SK-N-SH (cell line): ENCODE measurements around the gene TMEM117. TPM values are rescaled to one million over a fixed set of nuclear protein-coding genes. Genes with fewer than 3 reads are reported as not detected.

Experiments used
- CTCF ChIA-PET: fragments of 300-600, 350-600 bp; formaldehyde crosslinking; extraction: SDS; loops from one replicate; lab custom pipeline; 2021; lab: Yijun Ruan, JAX
- POLR2A ChIA-PET: fragments of 350-600 bp; sonication (Branson Sonifier 250); formaldehyde crosslinking; extraction: SDS; loops from one replicate; lab custom pipeline; 2020; ENCODE audit warnings: antibody characterized with exemption, inconsistent platforms; lab: Yijun Ruan, JAX
- DNase-seq: peaks from one replicate; pipeline ENCODE4 v3.0.0; 2012
- H2AFZ ChIP-seq: fragments of 200-600 bp; sonication (generic); 2 replicates; pipeline ENCODE4 v1.8.1; 2016; ENCODE audit warnings: antibody characterized with exemption, mild to moderate bottlenecking, low read depth
- H3F3A ChIP-seq: fragments of 200-600 bp; sonication (generic); replicated peaks from 2 replicates; pipeline ENCODE3; 2016; ENCODE audit warnings: antibody characterized with exemption, mild to moderate bottlenecking; ENCODE audit not compliant: insufficient read depth
- H3K27ac ChIP-seq, 2 experiments: fragments of 200-500 bp in 1 of 2; fragments of 200-600 bp in 1 of 2; sonication (Bioruptor generic) in 1 of 2; sonication (generic), shearing (Covaris generic) in 1 of 2; 2 replicates each; pipeline versions ENCODE4 v1.5.1 to v1.6.1; 2014 to 2016; ENCODE audit warnings: low read depth in 2 of 2, inconsistent platforms in 1 of 2, low read length in 1 of 2, mild to moderate bottlenecking in 1 of 2, mixed read lengths in 1 of 2
- H3K27me3 ChIP-seq: fragments of 200-600 bp; sonication (generic), shearing (Covaris generic); 2 replicates; pipeline ENCODE4 v1.6.1; 2016; ENCODE audit warnings: mixed run types; ENCODE audit not compliant: insufficient read depth
- H3K36me3 ChIP-seq, 2 experiments: fragments of 200-500 bp in 1 of 2; fragments of 200-600 bp in 1 of 2; sonication (Bioruptor generic) in 1 of 2; sonication (generic) in 1 of 2; replicated peaks in 1 of 2; 2 replicates each; pipeline versions ENCODE3 to v1.5.1; 2014 to 2016; ENCODE audit warnings: low read length in 1 of 2, mild to moderate bottlenecking in 1 of 2; ENCODE audit not compliant: insufficient read depth in 2 of 2, control insufficient read depth in 1 of 2
- H3K4me1 ChIP-seq, 2 experiments: fragments of 200-500 bp in 1 of 2; fragments of 200-600 bp in 1 of 2; sonication (Bioruptor generic) in 1 of 2; sonication (generic), shearing (Covaris generic) in 1 of 2; 2 replicates each; pipeline versions ENCODE4 v1.5.1 to v1.6.1; 2014 to 2016; ENCODE audit warnings: low read depth in 1 of 2, low read length in 1 of 2, mixed run types in 1 of 2; ENCODE audit not compliant: insufficient read depth in 2 of 2, control insufficient read depth in 1 of 2
- H3K4me2 ChIP-seq: fragments of 200-600 bp; sonication (generic), shearing (Covaris generic); 2 replicates; pipeline ENCODE4 v1.6.1; 2017; ENCODE audit warnings: mixed run types
- H3K4me3 ChIP-seq, 2 experiments: fragments of 200-500 bp in 1 of 2; fragments of 200-600 bp in 1 of 2; sonication (Bioruptor generic) in 1 of 2; sonication (generic), shearing (Covaris generic) in 1 of 2; 2 replicates each; pipeline versions ENCODE4 v1.5.1 to v1.8.1; 2014 to 2016; ENCODE audit warnings: low read depth in 2 of 2, inconsistent platforms in 1 of 2, low read length in 1 of 2, mild to moderate bottlenecking in 1 of 2, mixed read lengths in 1 of 2, moderate library complexity in 1 of 2
- H3K79me2 ChIP-seq: fragments of 200-600 bp; sonication (generic); 2 replicates; pipeline ENCODE4 v1.8.1; 2017; ENCODE audit warnings: mild to moderate bottlenecking; ENCODE audit not compliant: insufficient read depth
- H3K9ac ChIP-seq: fragments of 200-600 bp; sonication (generic); 2 replicates; pipeline ENCODE4 v1.6.1; 2017; ENCODE audit warnings: mixed run types
- H3K9me2 ChIP-seq: fragments of 200-600 bp; sonication (generic); 2 replicates; pipeline ENCODE4 v1.6.1; 2017; ENCODE audit warnings: mixed run types
- H3K9me3 ChIP-seq: fragments of 200-600 bp; sonication (generic); 2 replicates; pipeline ENCODE4 v1.6.1; 2017; ENCODE audit warnings: mixed run types, mild to moderate bottlenecking, moderate library complexity
- H4K20me1 ChIP-seq: fragments of 200-600 bp; sonication (generic); 2 replicates; pipeline ENCODE4 v1.6.1; 2017; ENCODE audit warnings: mild to moderate bottlenecking, mixed run types; ENCODE audit not compliant: insufficient read depth
- EP300 ChIP-seq, 2 experiments: IDR thresholded peaks; 2 replicates each; pipeline versions ENCODE4 v1.4.0 to v1.6.1; 2012; ENCODE audit warnings: borderline replicate concordance in 1 of 2, low read depth in 1 of 2, low read length in 1 of 2
- FOSL2 ChIP-seq: IDR thresholded peaks from 2 replicates; pipeline ENCODE4 v1.4.0; 2012; ENCODE audit warnings: low read depth, mild to moderate bottlenecking, moderate library complexity, borderline replicate concordance
- FOXM1 ChIP-seq: IDR thresholded peaks from 2 replicates; pipeline ENCODE4 v1.4.0; 2012; ENCODE audit warnings: low read depth, mild to moderate bottlenecking
- GATA2 ChIP-seq: sonication (generic); formaldehyde crosslinking; IDR thresholded peaks from 2 replicates; pipeline ENCODE4 v1.5.0; 2020; ENCODE audit warnings: mild to moderate bottlenecking, missing genetic modification reagents
- MEF2A ChIP-seq: IDR thresholded peaks from 2 replicates; pipeline ENCODE4 v1.4.0; 2012; ENCODE audit warnings: low read depth, borderline replicate concordance
- NFIC ChIP-seq: IDR thresholded peaks from 2 replicates; pipeline ENCODE4 v1.4.0; 2012; ENCODE audit warnings: borderline replicate concordance
- POLR2AphosphoS5 ChIP-seq: IDR thresholded peaks from 2 replicates; pipeline ENCODE4 v1.6.1; 2012; ENCODE audit warnings: low read depth, low read length
- RFX5 ChIP-seq: IDR thresholded peaks from 2 replicates; pipeline ENCODE4 v1.6.1; 2012; ENCODE audit warnings: mild to moderate bottlenecking, improper control_type of control experiment, low read length
- RXRA ChIP-seq: IDR thresholded peaks from 2 replicates; pipeline ENCODE4 v1.4.0; 2012; ENCODE audit warnings: low read depth, mild to moderate bottlenecking, borderline replicate concordance
- SIN3A ChIP-seq: IDR thresholded peaks from 2 replicates; pipeline ENCODE4 v1.6.1; 2012; ENCODE audit warnings: low read depth, mild to moderate bottlenecking, low read length, moderate library complexity, borderline replicate concordance
- TAF1 ChIP-seq: IDR thresholded peaks from 2 replicates; pipeline ENCODE4 v1.6.1; 2012; ENCODE audit warnings: low read depth, mild to moderate bottlenecking, low read length, moderate library complexity, borderline replicate concordance
- TCF12 ChIP-seq: IDR thresholded peaks from 2 replicates; pipeline ENCODE4 v1.4.0; 2012
- TEAD4 ChIP-seq: IDR thresholded peaks from 2 replicates; pipeline ENCODE4 v1.4.0; 2012; ENCODE audit warnings: mild to moderate bottlenecking, borderline replicate concordance; ENCODE audit not compliant: insufficient read depth
- YY1 ChIP-seq: IDR thresholded peaks from 2 replicates; pipeline ENCODE4 v1.4.0; 2012; ENCODE audit warnings: low read depth, mild to moderate bottlenecking
- WGBS: methylation state at CpG from one replicate; pipeline ENCODE4 v1.1.6; 2017; ENCODE audit warnings: low lambda C conversion rate; 5-methylcytosine and 5-hydroxymethylcytosine counted together
- polyA plus RNA-seq, 3 experiments: library from polyadenylated mRNA; depleted of rRNA; stranded (reverse); fragments of >200 nt; gene quantifications; 2 replicates each; pipeline ENCODE4 v1.2.3, GENCODE V29; 2012
- TF ChIP-seq, protein P1 (sequence below): fragments of 150-350 bp; IDR thresholded peaks from 2 replicates; pipeline ENCODE4 v1.6.1; 2017; ENCODE audit warnings: antibody characterized with exemption, low read length, low read depth, borderline replicate concordance
- TF ChIP-seq, protein P2 (sequence below): IDR thresholded peaks from 2 replicates; pipeline ENCODE4 v1.4.0; 2012; ENCODE audit warnings: low read depth
- TF ChIP-seq, protein P3 (sequence below): IDR thresholded peaks from 2 replicates; pipeline ENCODE4 v1.6.1; 2012; ENCODE audit warnings: mild to moderate bottlenecking, low read depth, low read length, moderate library complexity
- TF ChIP-seq, protein P4 (sequence below): IDR thresholded peaks from 2 replicates; pipeline ENCODE4 v1.4.0; 2012; ENCODE audit warnings: low read depth, borderline replicate concordance
- TF ChIP-seq, protein P5 (sequence below): IDR thresholded peaks from 2 replicates; pipeline ENCODE4; 2012
- TF ChIP-seq, protein P6 (sequence below): fragments of 150-350 bp; IDR thresholded peaks from 2 replicates; pipeline ENCODE4 v1.6.1; 2016; ENCODE audit warnings: mild to moderate bottlenecking, low read depth, low read length

TMEM117 gene
- polyA plus RNA-seq, 1 of the 3 experiments (the other 2 are of a cell fraction) = 0.81 TPM

DNA sequence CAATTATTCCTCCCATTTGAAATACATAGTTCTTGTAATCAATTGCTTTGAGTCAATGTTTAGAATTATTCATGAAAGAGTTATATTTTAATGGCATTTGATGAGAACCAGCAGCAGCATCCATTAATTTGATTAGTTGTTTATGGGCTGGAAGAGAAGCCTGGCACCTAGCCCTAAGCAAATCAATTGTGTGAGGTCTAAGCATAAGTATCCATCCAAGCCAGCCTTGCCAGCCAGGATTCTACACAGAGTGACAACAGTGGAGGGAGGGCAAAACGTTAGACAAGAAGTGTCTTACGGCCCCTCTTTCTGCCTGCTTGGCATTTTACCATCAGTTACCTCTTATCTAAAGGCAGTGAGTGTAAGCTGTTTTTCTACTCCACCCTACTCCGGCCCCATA lies 561.8 kb downstream of the TMEM117 start:
- Histone ChIP-seq H3K9ac (no peak overlapping the region), H3F3A (no peaks in the 10 kb centered on the region), H3K4me2 (no peak overlapping the region), H3K36me3 (no peaks in the 10 kb centered on the region), H3K79me2 (no peaks in the 10 kb centered on the region), H3K4me1 (peaks cover 0 to 10% of the 10 kb centered on the region in 2 experiments; a peak in 2 of 4 replicates), H3K9me3 (no peaks in the 10 kb centered on the region), H3K4me3 (no peak overlapping the region), H4K20me1 (no peaks in the 10 kb centered on the region), H3K27ac (no peak overlapping the region), H2AFZ (no peak overlapping the region), H3K27me3 (no peaks in the 10 kb centered on the region; the same call in 1 of the 2 replicates), H3K9me2 (no peaks in the 10 kb centered on the region)
- CTCF ChIA-PET = no interaction called here
- peak; percentile 14 for DNase-seq
- TF ChIP-seq EP300 (IDR thresholded peaks at IDR 0.05; ENCODE audit: borderline replicate concordance in 1 of 2, low read depth in 1 of 2, low read length in 1 of 2) (peak in 1 of 2 experiments; percentile 42; a peak in 1 of 4 replicates), YY1 (no peak)
- TF ChIP-seq, protein P1, sequence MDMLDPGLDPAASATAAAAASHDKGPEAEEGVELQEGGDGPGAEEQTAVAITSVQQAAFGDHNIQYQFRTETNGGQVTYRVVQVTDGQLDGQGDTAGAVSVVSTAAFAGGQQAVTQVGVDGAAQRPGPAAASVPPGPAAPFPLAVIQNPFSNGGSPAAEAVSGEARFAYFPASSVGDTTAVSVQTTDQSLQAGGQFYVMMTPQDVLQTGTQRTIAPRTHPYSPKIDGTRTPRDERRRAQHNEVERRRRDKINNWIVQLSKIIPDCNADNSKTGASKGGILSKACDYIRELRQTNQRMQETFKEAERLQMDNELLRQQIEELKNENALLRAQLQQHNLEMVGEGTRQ = no peak
- POLR2A ChIA-PET = no interaction called here
- WGBS = 28% methylated on average over 3 of the region's 3 CpGs

DNA sequence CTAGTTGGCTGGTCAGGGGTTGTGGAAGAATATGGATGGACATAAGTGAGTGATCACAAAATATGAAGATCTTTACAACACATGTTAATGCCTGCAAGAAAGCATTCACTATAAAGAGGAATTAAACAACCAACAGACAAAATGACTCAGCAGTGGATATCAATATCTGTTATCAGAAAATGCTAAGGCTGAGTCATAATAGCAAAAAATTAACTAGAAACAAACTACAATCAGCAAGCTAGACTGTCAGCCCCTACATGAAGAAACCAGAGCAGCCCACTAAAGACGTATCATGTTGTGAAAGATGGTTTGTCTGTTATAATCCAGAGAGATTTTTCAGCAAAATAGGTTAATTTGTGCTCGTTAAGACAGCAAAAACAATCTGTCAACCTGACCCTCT lies 567.3 kb downstream of the TMEM117 start:
- H3K4me1 ChIP-seq = peaks cover 0 to 6% of the 10 kb centered on the region in 2 experiments; a peak in 2 of 4 replicates
- no peaks in the 10 kb centered on the region for H3K79me2 ChIP-seq
- ChIA-PET POLR2A (no interaction called here), CTCF (interaction anchor here (1.0 to 1.6 kb wide), 3 partner anchors 8 to 54 kb away, joined by 3 to 6 read pairs (median 3); no protein-coding TSS in a partner anchor)
- H3F3A ChIP-seq = no peaks in the 10 kb centered on the region
- H3K9me2 ChIP-seq = no peaks in the 10 kb centered on the region
- 0% methylated on average over 2 of the region's 2 CpGs for WGBS
- no peak overlapping the region for H3K4me2 ChIP-seq
- no peak overlapping the region for H2AFZ ChIP-seq
- H3K27ac ChIP-seq = no peak overlapping the region
- H3K9me3 ChIP-seq = no peaks in the 10 kb centered on the region
- DNase-seq = peak; percentile 6
- no peaks in the 10 kb centered on the region for H4K20me1 ChIP-seq
- H3K27me3 ChIP-seq = no peaks in the 10 kb centered on the region
- no peaks in the 10 kb centered on the region for H3K36me3 ChIP-seq
- no peak overlapping the region for H3K4me3 ChIP-seq
- no peak overlapping the region for H3K9ac ChIP-seq
- TF ChIP-seq FOSL2 = no peak
- TF ChIP-seq GATA2 = no peak
- TF ChIP-seq, protein P2, sequence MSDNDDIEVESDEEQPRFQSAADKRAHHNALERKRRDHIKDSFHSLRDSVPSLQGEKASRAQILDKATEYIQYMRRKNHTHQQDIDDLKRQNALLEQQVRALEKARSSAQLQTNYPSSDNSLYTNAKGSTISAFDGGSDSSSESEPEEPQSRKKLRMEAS = no peak
- no peak for TF ChIP-seq TEAD4
- no peak for TF ChIP-seq RXRA
- TF ChIP-seq, protein P3, sequence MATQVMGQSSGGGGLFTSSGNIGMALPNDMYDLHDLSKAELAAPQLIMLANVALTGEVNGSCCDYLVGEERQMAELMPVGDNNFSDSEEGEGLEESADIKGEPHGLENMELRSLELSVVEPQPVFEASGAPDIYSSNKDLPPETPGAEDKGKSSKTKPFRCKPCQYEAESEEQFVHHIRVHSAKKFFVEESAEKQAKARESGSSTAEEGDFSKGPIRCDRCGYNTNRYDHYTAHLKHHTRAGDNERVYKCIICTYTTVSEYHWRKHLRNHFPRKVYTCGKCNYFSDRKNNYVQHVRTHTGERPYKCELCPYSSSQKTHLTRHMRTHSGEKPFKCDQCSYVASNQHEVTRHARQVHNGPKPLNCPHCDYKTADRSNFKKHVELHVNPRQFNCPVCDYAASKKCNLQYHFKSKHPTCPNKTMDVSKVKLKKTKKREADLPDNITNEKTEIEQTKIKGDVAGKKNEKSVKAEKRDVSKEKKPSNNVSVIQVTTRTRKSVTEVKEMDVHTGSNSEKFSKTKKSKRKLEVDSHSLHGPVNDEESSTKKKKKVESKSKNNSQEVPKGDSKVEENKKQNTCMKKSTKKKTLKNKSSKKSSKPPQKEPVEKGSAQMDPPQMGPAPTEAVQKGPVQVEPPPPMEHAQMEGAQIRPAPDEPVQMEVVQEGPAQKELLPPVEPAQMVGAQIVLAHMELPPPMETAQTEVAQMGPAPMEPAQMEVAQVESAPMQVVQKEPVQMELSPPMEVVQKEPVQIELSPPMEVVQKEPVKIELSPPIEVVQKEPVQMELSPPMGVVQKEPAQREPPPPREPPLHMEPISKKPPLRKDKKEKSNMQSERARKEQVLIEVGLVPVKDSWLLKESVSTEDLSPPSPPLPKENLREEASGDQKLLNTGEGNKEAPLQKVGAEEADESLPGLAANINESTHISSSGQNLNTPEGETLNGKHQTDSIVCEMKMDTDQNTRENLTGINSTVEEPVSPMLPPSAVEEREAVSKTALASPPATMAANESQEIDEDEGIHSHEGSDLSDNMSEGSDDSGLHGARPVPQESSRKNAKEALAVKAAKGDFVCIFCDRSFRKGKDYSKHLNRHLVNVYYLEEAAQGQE = no peak
- TF ChIP-seq, protein P4, sequence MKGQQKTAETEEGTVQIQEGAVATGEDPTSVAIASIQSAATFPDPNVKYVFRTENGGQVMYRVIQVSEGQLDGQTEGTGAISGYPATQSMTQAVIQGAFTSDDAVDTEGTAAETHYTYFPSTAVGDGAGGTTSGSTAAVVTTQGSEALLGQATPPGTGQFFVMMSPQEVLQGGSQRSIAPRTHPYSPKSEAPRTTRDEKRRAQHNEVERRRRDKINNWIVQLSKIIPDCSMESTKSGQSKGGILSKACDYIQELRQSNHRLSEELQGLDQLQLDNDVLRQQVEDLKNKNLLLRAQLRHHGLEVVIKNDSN = no peak
- no peak for TF ChIP-seq TAF1
- TF ChIP-seq, protein P5, sequence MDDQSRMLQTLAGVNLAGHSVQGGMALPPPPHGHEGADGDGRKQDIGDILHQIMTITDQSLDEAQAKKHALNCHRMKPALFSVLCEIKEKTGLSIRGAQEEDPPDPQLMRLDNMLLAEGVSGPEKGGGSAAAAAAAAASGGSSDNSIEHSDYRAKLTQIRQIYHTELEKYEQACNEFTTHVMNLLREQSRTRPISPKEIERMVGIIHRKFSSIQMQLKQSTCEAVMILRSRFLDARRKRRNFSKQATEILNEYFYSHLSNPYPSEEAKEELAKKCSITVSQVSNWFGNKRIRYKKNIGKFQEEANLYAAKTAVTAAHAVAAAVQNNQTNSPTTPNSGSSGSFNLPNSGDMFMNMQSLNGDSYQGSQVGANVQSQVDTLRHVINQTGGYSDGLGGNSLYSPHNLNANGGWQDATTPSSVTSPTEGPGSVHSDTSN = no peak
- no peak for TF ChIP-seq RFX5
- TF ChIP-seq POLR2AphosphoS5 = no peak
- TF ChIP-seq, protein P6, sequence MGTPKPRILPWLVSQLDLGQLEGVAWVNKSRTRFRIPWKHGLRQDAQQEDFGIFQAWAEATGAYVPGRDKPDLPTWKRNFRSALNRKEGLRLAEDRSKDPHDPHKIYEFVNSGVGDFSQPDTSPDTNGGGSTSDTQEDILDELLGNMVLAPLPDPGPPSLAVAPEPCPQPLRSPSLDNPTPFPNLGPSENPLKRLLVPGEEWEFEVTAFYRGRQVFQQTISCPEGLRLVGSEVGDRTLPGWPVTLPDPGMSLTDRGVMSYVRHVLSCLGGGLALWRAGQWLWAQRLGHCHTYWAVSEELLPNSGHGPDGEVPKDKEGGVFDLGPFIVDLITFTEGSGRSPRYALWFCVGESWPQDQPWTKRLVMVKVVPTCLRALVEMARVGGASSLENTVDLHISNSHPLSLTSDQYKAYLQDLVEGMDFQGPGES = no peak
- TF ChIP-seq NFIC = no peak
- no peak for TF ChIP-seq SIN3A
- no peak for TF ChIP-seq MEF2A
- no peak for TF ChIP-seq YY1
- no peak for TF ChIP-seq TCF12
- TF ChIP-seq FOXM1 = no peak
- TF ChIP-seq EP300 (IDR thresholded peaks at IDR 0.05; ENCODE audit: borderline replicate concordance in 1 of 2, low read depth in 1 of 2, low read length in 1 of 2) = no peak
